CD14-positive monocyte (primary cell): ENCODE data around the gene SPESP1. TPM values are rescaled to one million over a fixed set of nuclear protein-coding genes. Genes with fewer than 3 reads are reported as not detected.

Experiments
- DNase-seq, 3 donors: peaks; one replicate each; pipeline ENCODE4 v3.0.0-alpha.2; 2011 to 2022
- H2AFZ ChIP-seq: 2 replicates; pipeline ENCODE4 v1.6.0; 2012; ENCODE audit warnings: mild to moderate bottlenecking, low read depth, low read length, inconsistent platforms; ENCODE audit not compliant: insufficient read depth, poor library complexity, severe bottlenecking
- H3K27ac ChIP-seq, 2 donors: 1 replicate in 1 of 2; 2 replicates in 1 of 2; pipeline ENCODE4 v1.5.1; 2012 to 2013; ENCODE audit warnings: low read length in 2 of 2, control low read depth in 1 of 2, inconsistent platforms in 1 of 2, low read depth in 1 of 2, mild to moderate bottlenecking in 1 of 2
- H3K27me3 ChIP-seq, 2 donors: one replicate each; pipeline versions ENCODE4 v1.6.0 to v1.6.1; 2011 to 2013; ENCODE audit warnings: low read length in 2 of 2; ENCODE audit not compliant: control insufficient read depth in 2 of 2, insufficient read depth in 2 of 2
- H3K36me3 ChIP-seq, 2 donors: replicated peaks in 1 of 2; 1 replicate in 1 of 2; 2 replicates in 1 of 2; pipeline versions ENCODE4 v1.5.1 to v1.6.1; 2012 to 2013; ENCODE audit warnings: low read length in 2 of 2, control low read depth in 1 of 2, inconsistent platforms in 1 of 2, mild to moderate bottlenecking in 1 of 2; ENCODE audit not compliant: insufficient read depth in 2 of 2, control insufficient read depth in 1 of 2
- H3K4me1 ChIP-seq, 2 donors: 1 replicate in 1 of 2; 2 replicates in 1 of 2; pipeline versions ENCODE4 v1.5.1 to v1.6.1; 2012 to 2013; ENCODE audit warnings: low read length in 2 of 2, control low read depth in 1 of 2, inconsistent platforms in 1 of 2, mild to moderate bottlenecking in 1 of 2, moderate library complexity in 1 of 2; ENCODE audit not compliant: insufficient read depth in 2 of 2, control insufficient read depth in 1 of 2
- H3K4me2 ChIP-seq: replicated peaks from 2 replicates; pipeline ENCODE3; 2012; ENCODE audit warnings: low read length, moderate library complexity, mild to moderate bottlenecking; ENCODE audit not compliant: poor library complexity, severe bottlenecking; ENCODE audit errors: extremely low read depth
- H3K4me3 ChIP-seq, 3 experiments: fragments of 200-600 bp in 1 of 3; sonication (generic) in 1 of 3; replicated peaks in 1 of 3; 1 replicate in 2 of 3; 2 replicates in 1 of 3; pipeline ENCODE4 v1.5.1; 2011 to 2013; ENCODE audit warnings: low read length in 3 of 3, mild to moderate bottlenecking in 3 of 3, control low read depth in 2 of 3, low read depth in 2 of 3, inconsistent platforms in 1 of 3, moderate library complexity in 1 of 3
- H3K79me2 ChIP-seq: 2 replicates; pipeline ENCODE4 v1.6.0; 2012; ENCODE audit warnings: mild to moderate bottlenecking, control low read depth, inconsistent platforms, low read length, moderate library complexity; ENCODE audit not compliant: insufficient read depth
- H3K9ac ChIP-seq: 2 replicates; pipeline ENCODE4 v1.6.0; 2017; ENCODE audit warnings: low read length, mild to moderate bottlenecking; ENCODE audit not compliant: insufficient read depth, poor library complexity, severe bottlenecking
- H3K9me3 ChIP-seq, 2 donors: replicated peaks in 1 of 2; 1 replicate in 1 of 2; 2 replicates in 1 of 2; pipeline versions ENCODE4 v1.5.1 to v1.6.1; 2012 to 2013; ENCODE audit warnings: low read length in 2 of 2, control low read depth in 1 of 2; ENCODE audit not compliant: control insufficient read depth in 1 of 2, insufficient read depth in 1 of 2
- H4K20me1 ChIP-seq: 2 replicates; pipeline ENCODE4 v1.6.0; 2012; ENCODE audit warnings: mild to moderate bottlenecking, low read length, control low read depth, moderate library complexity; ENCODE audit not compliant: insufficient read depth
- H3K27ac Mint-ChIP-seq, 7 donors: one replicate each; pipeline ENCODE4 v1.8.0; 2020; ENCODE audit warnings: mild to moderate bottlenecking in 7 of 7, mixed read lengths in 7 of 7, moderate library complexity in 6 of 7, inconsistent platforms in 2 of 7
- H3K27me3 Mint-ChIP-seq, 3 donors: one replicate each; pipeline ENCODE4 v1.8.0; 2021 to 2022; ENCODE audit warnings: low read depth in 3 of 3, mild to moderate bottlenecking in 3 of 3, mixed read lengths in 3 of 3, moderate library complexity in 3 of 3, inconsistent platforms in 1 of 3
- H3K36me3 Mint-ChIP-seq, 2 donors: one replicate each; pipeline ENCODE4 v1.8.0; 2020; ENCODE audit warnings: mixed read lengths in 2 of 2, inconsistent platforms in 1 of 2, mild to moderate bottlenecking in 1 of 2
- H3K4me1 Mint-ChIP-seq: one replicate; pipeline ENCODE4 v1.8.0; 2020; ENCODE audit warnings: mild to moderate bottlenecking, mixed read lengths
- H3K4me3 Mint-ChIP-seq, 2 donors: one replicate each; pipeline ENCODE4 v1.8.0; 2020; ENCODE audit warnings: mild to moderate bottlenecking in 2 of 2, mixed read lengths in 2 of 2, moderate library complexity in 1 of 2
- H3K9me3 Mint-ChIP-seq, 7 donors: one replicate each; pipeline ENCODE4 v1.8.0; 2020 to 2022; ENCODE audit warnings: mixed read lengths in 7 of 7, mild to moderate bottlenecking in 6 of 7, moderate library complexity in 6 of 7, inconsistent platforms in 2 of 7
- intact Hi-C, 2 donors: fragments of 100-400 bp; cut with micrococcal nuclease; formaldehyde crosslinking; loops; one replicate each; pipeline versions ENCODE4 v1.15.0 to v1.15.1; 2023
- polyA plus RNA-seq, 3 donors: library from polyadenylated mRNA; depleted of rRNA in 1 of 3; unstranded in 2 of 3; stranded (reverse) in 1 of 3; fragments of 300-500 nt in 2 of 3; fragments of >200 nt in 1 of 3; fragmentation: Illumina TruSeq in 2 of 3; gene quantifications; 1 replicate in 2 of 3; 2 replicates in 1 of 3; pipeline ENCODE4 v1.2.3, GENCODE V29; 2012 to 2021
- TF ChIP-seq, protein P1 (sequence below): fragments of 200-600 bp; IDR thresholded peaks from one replicate; pipeline ENCODE4 v1.8.0; 2022; ENCODE audit warnings: antibody characterized with exemption, mild to moderate bottlenecking

The SPESP1 gene
- polyA plus RNA-seq, 3 donors, result 0.17 to 0.86 (median 0.47) TPM

DNA sequence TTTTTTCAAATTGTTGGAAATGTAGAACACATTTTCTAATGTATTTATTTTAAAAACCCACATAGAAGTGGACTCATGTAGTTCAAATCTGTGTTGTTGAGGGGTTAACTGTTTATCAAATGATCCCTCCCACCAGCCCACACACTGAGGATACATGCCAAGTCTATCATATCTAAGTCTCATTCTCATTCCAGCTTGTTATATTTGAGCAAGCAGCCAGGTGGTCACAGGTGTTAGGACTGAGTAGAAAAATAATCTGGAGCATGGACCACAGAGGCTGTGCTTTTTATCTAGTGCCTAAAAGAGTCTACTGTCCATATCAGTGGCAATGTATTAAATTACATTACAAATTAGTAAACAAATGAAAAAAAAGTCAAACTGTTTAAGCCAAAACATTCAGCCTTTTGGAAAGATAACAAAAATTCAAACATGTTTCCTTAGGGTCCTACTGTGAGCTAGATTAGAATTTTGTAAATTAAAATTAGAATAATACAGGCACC, 20.7 kb upstream of the SPESP1 start:
- Histone ChIP-seq H3K79me2 (no peaks in the 10 kb centered on the region), H3K27ac (no peak overlapping the region), H4K20me1 (no peaks in the 10 kb centered on the region), H3K27me3 (no peaks in the 10 kb centered on the region), H3K36me3 (no peaks in the 10 kb centered on the region), H3K4me3 (no peak overlapping the region), H3K9me3 (no peaks in the 10 kb centered on the region), H3K9ac (no peak overlapping the region), H2AFZ (no peak overlapping the region), H3K4me2 (no peak overlapping the region), H3K4me1 (no peaks in the 10 kb centered on the region)
- H3K9me3 Mint-ChIP-seq, result no peaks in the 10 kb centered on the region
- no peak overlapping the region for H3K27ac Mint-ChIP-seq
- TF ChIP-seq, protein P1, sequence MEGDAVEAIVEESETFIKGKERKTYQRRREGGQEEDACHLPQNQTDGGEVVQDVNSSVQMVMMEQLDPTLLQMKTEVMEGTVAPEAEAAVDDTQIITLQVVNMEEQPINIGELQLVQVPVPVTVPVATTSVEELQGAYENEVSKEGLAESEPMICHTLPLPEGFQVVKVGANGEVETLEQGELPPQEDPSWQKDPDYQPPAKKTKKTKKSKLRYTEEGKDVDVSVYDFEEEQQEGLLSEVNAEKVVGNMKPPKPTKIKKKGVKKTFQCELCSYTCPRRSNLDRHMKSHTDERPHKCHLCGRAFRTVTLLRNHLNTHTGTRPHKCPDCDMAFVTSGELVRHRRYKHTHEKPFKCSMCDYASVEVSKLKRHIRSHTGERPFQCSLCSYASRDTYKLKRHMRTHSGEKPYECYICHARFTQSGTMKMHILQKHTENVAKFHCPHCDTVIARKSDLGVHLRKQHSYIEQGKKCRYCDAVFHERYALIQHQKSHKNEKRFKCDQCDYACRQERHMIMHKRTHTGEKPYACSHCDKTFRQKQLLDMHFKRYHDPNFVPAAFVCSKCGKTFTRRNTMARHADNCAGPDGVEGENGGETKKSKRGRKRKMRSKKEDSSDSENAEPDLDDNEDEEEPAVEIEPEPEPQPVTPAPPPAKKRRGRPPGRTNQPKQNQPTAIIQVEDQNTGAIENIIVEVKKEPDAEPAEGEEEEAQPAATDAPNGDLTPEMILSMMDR, result no peak
- DNase-seq, result no peak
- no peak overlapping the region for H3K4me3 Mint-ChIP-seq
- no peaks in the 10 kb centered on the region for H3K36me3 Mint-ChIP-seq
- peaks cover 0 to 3% (median 3%) of the 10 kb centered on the region in 3 donors for H3K27me3 Mint-ChIP-seq
- no peaks in the 10 kb centered on the region for H3K4me1 Mint-ChIP-seq
- intact Hi-C loops, result no loop called here

DNA sequence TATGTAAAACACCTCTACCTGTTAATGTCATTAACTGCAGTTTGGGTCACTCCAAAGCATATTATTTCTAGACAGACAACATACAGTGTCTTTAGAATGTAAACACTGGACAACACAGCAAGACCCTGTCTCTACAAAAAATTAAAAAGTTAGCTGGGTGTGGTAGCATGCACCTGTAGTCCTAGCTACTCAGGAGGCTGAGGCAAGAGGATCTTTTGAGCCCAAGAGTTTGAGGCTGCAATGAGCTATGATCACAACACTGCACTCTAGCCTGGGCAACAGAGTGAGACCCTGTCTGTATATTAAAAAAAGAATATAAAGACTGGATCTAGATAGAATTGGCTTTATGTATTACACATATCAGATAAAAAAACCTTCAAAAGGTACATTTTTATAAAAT, 20.0 kb upstream of the SPESP1 start:
- intact Hi-C loops, result no loop called here
- TF ChIP-seq, protein P1, result no peak
- peaks cover 0 to 3% (median 3%) of the 10 kb centered on the region in 3 donors for H3K27me3 Mint-ChIP-seq
- H3K27ac ChIP-seq, result no peak overlapping the region
- H3K9me3 Mint-ChIP-seq, result no peaks in the 10 kb centered on the region
- H3K27me3 ChIP-seq, result no peaks in the 10 kb centered on the region
- DNase-seq, result no peak
- H3K4me1 Mint-ChIP-seq, result no peaks in the 10 kb centered on the region
- H2AFZ ChIP-seq, result no peak overlapping the region
- no peaks in the 10 kb centered on the region for H3K9me3 ChIP-seq
- no peaks in the 10 kb centered on the region for H4K20me1 ChIP-seq
- no peaks in the 10 kb centered on the region for H3K36me3 ChIP-seq
- H3K9ac ChIP-seq, result no peak overlapping the region
- no peaks in the 10 kb centered on the region for H3K79me2 ChIP-seq
- H3K4me3 Mint-ChIP-seq, result no peak overlapping the region
- H3K4me3 ChIP-seq, result no peak overlapping the region
- H3K27ac Mint-ChIP-seq, result no peak overlapping the region
- no peaks in the 10 kb centered on the region for H3K36me3 Mint-ChIP-seq
- H3K4me1 ChIP-seq, result no peaks in the 10 kb centered on the region
- no peak overlapping the region for H3K4me2 ChIP-seq
